Mesendoderm (in vitro differentiated cells): Measurements from ENCODE around the gene CDH15.

Experiments used
- DNase-seq: peaks from one replicate; pipeline ENCODE4 v3.0.0; 2013
- H2AK5ac ChIP-seq: 2 replicates; pipeline ENCODE4 v1.6.1; 2013; ENCODE audit warnings: low read length, inconsistent platforms
- H2BK120ac ChIP-seq: 2 replicates; pipeline ENCODE4 v1.6.1; 2013; ENCODE audit warnings: low read depth, mild to moderate bottlenecking, low read length, moderate library complexity, mixed read lengths
- H2BK15ac ChIP-seq: replicated peaks from 2 replicates; pipeline ENCODE4 v1.6.1; 2013; ENCODE audit warnings: low read depth, mild to moderate bottlenecking, moderate library complexity
- H2BK5ac ChIP-seq: 2 replicates; pipeline ENCODE4 v1.6.1; 2013; ENCODE audit warnings: low read length, inconsistent platforms
- H3K18ac ChIP-seq: 2 replicates; pipeline ENCODE4 v1.6.1; 2013; ENCODE audit warnings: mild to moderate bottlenecking, low read length, mixed read lengths
- H3K23ac ChIP-seq: one replicate; pipeline ENCODE4 v1.6.1; 2013; ENCODE audit warnings: low read length
- H3K27ac ChIP-seq: 2 replicates; pipeline ENCODE4 v1.5.1; 2013; ENCODE audit warnings: low read depth, mild to moderate bottlenecking, inconsistent platforms, low read length, moderate library complexity
- H3K27me3 ChIP-seq: 2 replicates; pipeline ENCODE4 v1.6.1; 2013; ENCODE audit warnings: low read length, control low read depth, mild to moderate bottlenecking, inconsistent platforms; ENCODE audit not compliant: insufficient read depth, poor library complexity
- H3K36me3 ChIP-seq: 2 replicates; pipeline ENCODE4 v1.6.1; 2013; ENCODE audit warnings: low read length, inconsistent platforms; ENCODE audit not compliant: control insufficient read depth, insufficient read depth
- H3K4ac ChIP-seq: one replicate; pipeline ENCODE4 v1.6.1; 2013; ENCODE audit warnings: low read depth, mild to moderate bottlenecking, low read length, moderate library complexity
- H3K4me1 ChIP-seq: 2 replicates; pipeline ENCODE4 v1.6.1; 2013; ENCODE audit warnings: low read depth, low read length, inconsistent platforms; ENCODE audit not compliant: control insufficient read depth
- H3K4me2 ChIP-seq: 2 replicates; pipeline ENCODE4 v1.6.1; 2013; ENCODE audit warnings: low read length
- H3K4me3 ChIP-seq: 2 replicates; pipeline ENCODE4 v1.5.1; 2013; ENCODE audit warnings: mild to moderate bottlenecking, low read length
- H3K56ac ChIP-seq: one replicate; pipeline ENCODE4 v1.6.1; 2013; ENCODE audit warnings: low read length
- H3K79me1 ChIP-seq: 2 replicates; pipeline ENCODE4 v1.6.1; 2013; ENCODE audit warnings: low read length, inconsistent platforms
- H3K79me2 ChIP-seq: 2 replicates; pipeline ENCODE4 v1.6.1; 2013; ENCODE audit warnings: mild to moderate bottlenecking, low read length; ENCODE audit not compliant: control insufficient read depth, insufficient read depth
- H3K9ac ChIP-seq: 2 replicates; pipeline ENCODE4 v1.6.1; 2013; ENCODE audit warnings: low read length, inconsistent platforms
- H4K5ac ChIP-seq: one replicate; pipeline ENCODE4 v1.6.1; 2013; ENCODE audit warnings: low read length
- H4K8ac ChIP-seq: one replicate; pipeline ENCODE4 v1.6.1; 2013; ENCODE audit warnings: low read depth, mild to moderate bottlenecking, control low read depth, low read length, moderate library complexity
- WGBS: extraction: QIAGEN DNeasy Blood & Tissue Kit; methylation state at CpG from one replicate; pipeline ENCODE4 v1.1.7; 2013; ENCODE audit warnings: low lambda C conversion rate, missing lambda C conversion rate; ENCODE audit not compliant: insufficient coverage; ENCODE audit errors: extremely low coverage; 5-methylcytosine and 5-hydroxymethylcytosine counted together

CDH15 gene

GRCh38 chr16:89172171-89172527 is 601 bp downstream of the CDH15 start:
- no peak overlapping the region for H2AK5ac ChIP-seq
- peaks cover under 1% of the 10 kb centered on the region for H3K4me1 ChIP-seq
- H3K79me1 ChIP-seq: no peaks in the 10 kb centered on the region
- no peak overlapping the region for H3K23ac ChIP-seq
- H3K27ac ChIP-seq: no peak overlapping the region
- H3K79me2 ChIP-seq: no peaks in the 10 kb centered on the region
- no peaks in the 10 kb centered on the region for H3K36me3 ChIP-seq
- H3K27me3 ChIP-seq: no peaks in the 10 kb centered on the region
- no peak overlapping the region for H3K4ac ChIP-seq
- no peak overlapping the region for H2BK15ac ChIP-seq
- H4K5ac ChIP-seq: no peak overlapping the region
- H3K56ac ChIP-seq: no peak overlapping the region
- no peak for DNase-seq
- no peak overlapping the region for H3K9ac ChIP-seq
- no peak overlapping the region for H3K4me2 ChIP-seq
- no peak overlapping the region for H3K18ac ChIP-seq
- H2BK5ac ChIP-seq: no peak overlapping the region
- H4K8ac ChIP-seq: no peak overlapping the region
- no CpG with 5 or more reads among the region's 11 CpGs for WGBS
- H2BK120ac ChIP-seq: no peak overlapping the region
- no peak overlapping the region for H3K4me3 ChIP-seq

DNA sequence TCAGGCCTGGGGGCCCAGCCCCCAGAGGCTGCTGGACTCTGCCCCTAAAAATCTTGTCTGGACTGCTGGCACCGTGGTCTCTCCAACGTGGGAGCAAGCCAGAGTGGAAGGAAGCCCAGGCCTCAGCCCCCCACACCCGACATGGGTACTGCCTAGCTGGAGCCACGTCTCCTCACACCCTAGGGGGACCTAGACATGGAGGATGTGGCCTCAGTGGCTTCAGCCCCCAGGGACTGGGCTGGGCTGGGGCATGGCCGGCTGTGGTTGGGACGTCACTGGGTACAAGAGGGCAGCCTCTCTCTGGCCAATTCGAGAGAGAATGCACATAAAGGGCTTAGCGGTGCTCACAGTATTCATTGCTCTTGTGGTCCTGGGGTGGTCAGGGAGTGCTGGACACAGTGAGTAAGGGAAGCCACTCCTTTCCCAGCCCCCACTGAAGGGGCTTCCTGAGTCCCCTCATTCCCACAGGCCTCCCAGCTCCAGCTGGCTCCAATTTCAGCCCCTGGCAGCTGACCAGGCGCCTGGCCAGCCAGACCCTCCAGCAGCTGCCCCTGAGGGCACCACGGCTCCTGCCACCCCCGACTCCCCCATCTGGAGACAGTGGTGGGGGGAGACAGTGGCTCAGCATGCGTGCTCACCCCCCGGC is 1.1 kb downstream of the CDH15 start:
- Histone ChIP-seq H3K4ac (no peak overlapping the region), H2BK5ac (no peak overlapping the region), H2BK15ac (no peak overlapping the region), H3K18ac (no peak overlapping the region), H3K27me3 (no peaks in the 10 kb centered on the region), H3K4me2 (no peak overlapping the region), H2BK120ac (no peak overlapping the region), H3K4me3 (no peak overlapping the region), H4K5ac (no peak overlapping the region), H3K56ac (no peak overlapping the region), H3K79me1 (no peaks in the 10 kb centered on the region), H3K23ac (no peak overlapping the region), H4K8ac (no peak overlapping the region), H3K27ac (no peak overlapping the region), H3K4me1 (no peaks in the 10 kb centered on the region), H3K9ac (no peak overlapping the region), H3K36me3 (no peaks in the 10 kb centered on the region), H2AK5ac (no peak overlapping the region), H3K79me2 (no peaks in the 10 kb centered on the region)
- DNase-seq: no peak
- WGBS: no CpG with 5 or more reads among the region's 13 CpGs

DNA sequence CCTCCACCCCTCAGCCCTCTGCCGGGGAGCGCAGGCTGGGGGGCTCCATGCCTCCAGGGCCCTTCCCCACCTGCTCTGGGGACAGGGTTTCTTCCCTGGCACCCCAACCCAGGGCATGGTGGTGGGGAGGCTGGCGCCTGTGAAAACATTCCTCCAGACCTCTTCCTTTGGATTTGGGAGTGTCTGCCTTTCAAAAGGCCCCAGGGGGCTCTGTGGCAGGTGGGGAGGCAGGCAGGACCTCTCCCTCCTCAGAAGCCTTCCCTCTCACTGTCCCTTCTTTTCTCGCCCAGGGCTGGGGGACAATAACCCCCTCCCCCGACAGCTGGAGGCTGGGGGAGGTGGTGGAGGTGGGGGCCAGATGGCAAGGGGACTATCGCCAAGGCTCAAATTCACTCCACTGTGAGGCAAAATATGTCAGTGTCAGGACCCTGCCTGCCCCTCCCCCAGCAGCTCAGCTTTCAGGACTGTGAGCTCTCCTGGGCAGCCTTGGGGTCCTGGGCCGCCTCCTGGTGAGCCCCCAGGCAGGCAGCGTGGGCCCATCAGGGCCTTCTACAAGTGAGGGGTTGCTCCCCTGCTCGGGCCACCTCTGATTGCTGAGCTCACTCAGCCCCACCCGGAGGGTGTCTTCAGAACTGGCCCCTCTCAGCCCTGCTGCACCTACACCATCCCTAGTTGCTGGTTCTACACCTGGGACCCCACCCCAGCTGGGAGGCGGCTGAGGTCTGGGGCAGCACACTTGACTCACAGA is 1.8 kb downstream of the CDH15 start:
- Histone ChIP-seq H3K79me1 (no peaks in the 10 kb centered on the region), H2BK15ac (no peak overlapping the region), H2AK5ac (no peak overlapping the region), H2BK5ac (no peak overlapping the region), H3K79me2 (no peaks in the 10 kb centered on the region), H3K4me3 (no peak overlapping the region), H3K23ac (no peak overlapping the region), H3K56ac (no peak overlapping the region), H3K9ac (no peak overlapping the region), H3K27ac (no peak overlapping the region), H3K4me2 (no peak overlapping the region), H4K5ac (no peak overlapping the region), H3K36me3 (no peaks in the 10 kb centered on the region), H3K4me1 (no peaks in the 10 kb centered on the region), H3K4ac (no peak overlapping the region), H2BK120ac (no peak overlapping the region), H3K27me3 (no peaks in the 10 kb centered on the region), H3K18ac (no peak overlapping the region), H4K8ac (no peak overlapping the region)
- no peak for DNase-seq
- WGBS: no CpG with 5 or more reads among the region's 11 CpGs

DNA sequence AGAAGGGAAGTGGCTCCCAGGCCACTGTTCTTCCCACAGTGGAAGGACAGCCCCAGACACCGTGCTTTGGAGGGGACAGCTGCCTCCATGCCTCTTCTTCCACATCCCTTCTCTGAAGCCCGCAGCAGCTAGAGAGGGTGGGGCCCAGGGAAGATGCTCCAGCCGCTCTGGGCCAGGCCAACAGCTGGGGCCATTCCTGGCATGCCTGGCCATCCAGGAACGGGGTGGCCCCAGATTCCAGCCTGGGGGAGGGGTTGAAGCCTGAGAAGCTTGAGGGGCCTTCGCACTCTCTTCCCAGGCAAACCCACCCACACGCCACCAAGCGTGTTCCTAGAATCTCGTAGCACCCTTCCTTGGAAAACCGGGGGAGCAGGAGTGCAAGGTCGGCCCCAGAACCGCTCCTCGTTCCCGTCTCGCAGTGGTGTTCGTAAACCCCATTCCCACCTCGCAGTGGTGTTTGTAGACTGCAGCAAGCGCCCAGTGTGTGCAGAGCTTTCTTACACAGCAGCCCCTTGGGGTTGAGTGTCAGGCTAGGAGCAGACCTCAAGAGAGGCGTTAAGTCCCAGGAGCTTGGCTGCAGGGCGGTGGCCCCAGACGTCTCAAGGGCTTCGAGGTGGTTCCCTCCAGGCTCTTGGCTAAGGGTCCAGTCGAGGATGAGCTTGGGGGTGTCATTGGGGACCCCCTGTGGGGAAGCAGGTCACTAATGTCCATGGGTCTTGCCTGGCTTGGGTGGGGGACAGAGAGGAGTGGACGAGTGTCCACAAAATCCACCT is 2.7 kb downstream of the CDH15 start:
- Histone ChIP-seq H3K79me2 (no peaks in the 10 kb centered on the region), H3K4me1 (no peaks in the 10 kb centered on the region), H2BK5ac (no peak overlapping the region), H3K4me3 (no peak overlapping the region), H3K56ac (no peak overlapping the region), H3K4ac (no peak overlapping the region), H3K36me3 (no peaks in the 10 kb centered on the region), H3K18ac (no peak overlapping the region), H2BK15ac (no peak overlapping the region), H3K79me1 (no peaks in the 10 kb centered on the region), H3K27ac (no peak overlapping the region), H3K23ac (no peak overlapping the region), H2BK120ac (no peak overlapping the region), H3K27me3 (no peaks in the 10 kb centered on the region), H4K8ac (no peak overlapping the region), H4K5ac (no peak overlapping the region), H3K9ac (no peak overlapping the region), H2AK5ac (no peak overlapping the region), H3K4me2 (no peak overlapping the region)
- WGBS: no CpG with 5 or more reads among the region's 23 CpGs
- DNase-seq: no peak

- Histone ChIP-seq H2BK120ac (no peak overlapping the region), H3K4me1 (no peaks in the 10 kb centered on the region), H3K4me3 (no peak overlapping the region), H2BK5ac (no peak overlapping the region), H3K23ac (no peak overlapping the region), H3K56ac (no peak overlapping the region), H3K27ac (no peak overlapping the region), H3K36me3 (no peaks in the 10 kb centered on the region), H3K27me3 (no peaks in the 10 kb centered on the region), H4K8ac (no peak overlapping the region), H2AK5ac (no peak overlapping the region), H3K79me1 (no peaks in the 10 kb centered on the region), H2BK15ac (no peak overlapping the region), H3K9ac (no peak overlapping the region), H3K4ac (no peak overlapping the region), H3K18ac (no peak overlapping the region), H4K5ac (no peak overlapping the region), H3K79me2 (no peaks in the 10 kb centered on the region), H3K4me2 (no peak overlapping the region)
- no peak for DNase-seq
- WGBS: no CpG with 5 or more reads among the region's 14 CpGs
Observed at GRCh38 chr16:89174877-89175276, 3.3 kb downstream of the CDH15 start.
